Placental epithelial cell (primary cell): ENCODE measurements around the gene CBLL2. TPM values are rescaled to one million over a fixed set of nuclear protein-coding genes. Genes with fewer than 3 reads are reported as not detected.

Experiments used
- total RNA-seq: library from RNA; depleted of rRNA; stranded (reverse); fragments of >200 nt; gene quantifications from 2 replicates; pipeline ENCODE4 v1.2.3, GENCODE V29; 2012

CBLL2 gene
- not detected in 2 replicates for total RNA-seq

GRCh38 chrX:22272613-22273012 lies at the start of gene CBLL2:
CBLL2 (plus strand) TSS chrX:22272913; CDS start chrX:22272992, 79 bp downstream.

Other genes starting within 250 kb of the CBLL2 start
- 0.65 and 1.2 TPM in 2 replicates for gene PHEX, start 240.6 kb upstream of the CBLL2 start, total RNA-seq